Spleen (tissue), 11 donors: ENCODE measurements around the gene MCOLN2. TPM values are rescaled to one million over a fixed set of nuclear protein-coding genes. Genes with fewer than 3 reads are reported as not detected.
A peak's percentile ranks its signal among the peaks of the same experiment; 100 is the strongest.

Source experiments
- DNase-seq: peaks from one replicate; pipeline ENCODE4 v3.0.0-alpha.2; 2020
- H3K27ac ChIP-seq, 8 donors: fragments of 200-600 bp; sonication (generic) in 7 of 8; 1 replicate in 4 of 8; 2 replicates in 4 of 8; pipeline versions ENCODE4 v1.5.0 to v1.8.0; 2016 to 2021; ENCODE audit warnings: inconsistent platforms in 4 of 8, mild to moderate bottlenecking in 4 of 8, moderate library complexity in 1 of 8
- H3K27me3 ChIP-seq, 7 donors: fragments of 200-600 bp; sonication (generic) in 6 of 7; replicated peaks in 1 of 7; 1 replicate in 4 of 7; 2 replicates in 3 of 7; pipeline versions ENCODE4 v1.5.0 to v1.8.0; 2016 to 2021; ENCODE audit warnings: inconsistent platforms in 3 of 7, mild to moderate bottlenecking in 1 of 7
- H3K36me3 ChIP-seq, 6 donors: fragments of 200-600 bp; sonication (generic) in 5 of 6; 1 replicate in 4 of 6; 2 replicates in 2 of 6; pipeline versions ENCODE4 v1.5.0 to v1.8.0; 2016 to 2021; ENCODE audit warnings: inconsistent platforms in 2 of 6
- H3K4me1 ChIP-seq, 6 donors: fragments of 200-600 bp; sonication (generic) in 5 of 6; 1 replicate in 3 of 6; 2 replicates in 3 of 6; pipeline versions ENCODE4 v1.5.0 to v1.8.0; 2016 to 2021; ENCODE audit warnings: inconsistent platforms in 3 of 6
- H3K4me3 ChIP-seq, 8 donors: fragments of 200-600 bp; sonication (generic) in 7 of 8; 1 replicate in 4 of 8; 2 replicates in 4 of 8; pipeline versions ENCODE4 v1.5.0 to v1.8.0; 2016 to 2021; ENCODE audit warnings: inconsistent platforms in 4 of 8, mild to moderate bottlenecking in 4 of 8, moderate library complexity in 2 of 8
- H3K9me3 ChIP-seq, 8 donors: fragments of 200-600 bp; sonication (generic) in 7 of 8; 1 replicate in 4 of 8; 2 replicates in 4 of 8; pipeline versions ENCODE4 v1.5.0 to v1.8.0; 2016 to 2021; ENCODE audit warnings: inconsistent platforms in 4 of 8
- CTCF ChIP-seq, 11 experiments: fragments of 200-600 bp in 7 of 11; fragments of 450-650 bp in 4 of 11; sonication (generic) in 4 of 11; IDR thresholded peaks in 8 of 11; conservative IDR thresholded peaks in 3 of 11; 1 replicate in 7 of 11; 2 replicates in 4 of 11; pipeline versions ENCODE4 v1.4.0 to v1.8.0; 2016 to 2021; ENCODE audit warnings: antibody characterized with exemption in 11 of 11, inconsistent platforms in 4 of 11, mild to moderate bottlenecking in 1 of 11
- POLR2A ChIP-seq, 3 donors: fragments of 450-650 bp; IDR thresholded peaks; one replicate each; pipeline ENCODE4 v1.5.1; 2017; ENCODE audit warnings: antibody characterized with exemption in 3 of 3, mild to moderate bottlenecking in 1 of 3
- POLR2AphosphoS5 ChIP-seq, 3 donors: sonication (generic); formaldehyde crosslinking; IDR thresholded peaks; one replicate each; pipeline ENCODE4 v1.5.1; 2017; ENCODE audit warnings: antibody characterized with exemption in 3 of 3
- WGBS, 5 donors: extraction: QIAGEN DNeasy Blood & Tissue Kit in 3 of 5; methylation state at CpG; one replicate each; pipeline versions ENCODE4 v1.1.5 to v1.1.7; 2013 to 2018; 5-methylcytosine and 5-hydroxymethylcytosine counted together
- intact Hi-C: fragments of 100-400 bp; cut with DNase I; formaldehyde crosslinking; loops from one replicate; pipeline ENCODE4 v1.15.0; 2023; ENCODE audit warnings: low total_unique reads
- polyA plus RNA-seq, 3 donors: library from polyadenylated mRNA; stranded (reverse); fragments of 200-250 nt; gene quantifications; one replicate each; pipeline ENCODE4 v1.2.1, GENCODE V29; 2013
- total RNA-seq, 7 donors: library from RNA; depleted of rRNA in 3 of 7; stranded (reverse); fragments of >200 nt in 3 of 7; fragmentation: NEBNext Ultra II Directional in 4 of 7; extraction: Animal tissue kit (Norgen Biotek cat#: 25700) in 4 of 7; gene quantifications; one replicate each; pipeline versions ENCODE4 v1.1.0 to v1.2.1, GENCODE V29; 2016 to 2021
- donor health status: healthy with polysubstance abuse.
- donor health status: DM: no; HTN: no; CAD: no; lungs with moderate emphysema.
- donor health status: DM: no; HTN: no; CAD: no.
- donor health status: Bipolar disorder and iron deficiency.
- donor health status: healthy.
- donor health status: DM: no; HTN: no; CAD: no.
- donor health status: DM: yes; HTN: yes; CAD: no.

The MCOLN2 gene
- total and polyA plus RNA-seq, 10 donors: 13.1 to 32.8 (median 16.9) TPM

- no peaks in the 10 kb centered on the region for H3K36me3 ChIP-seq
- intact Hi-C loops: no loop called here
- peaks cover 0 to 59% (median 18%) of the 10 kb centered on the region in 7 donors for H3K27me3 ChIP-seq
- no peak for TF ChIP-seq POLR2A (IDR thresholded peaks at IDR 0.05)
- no peak for TF ChIP-seq POLR2AphosphoS5 (IDR thresholded peaks at IDR 0.05)
- TF ChIP-seq CTCF (IDR thresholded peaks at IDR 0.05 in 8 of 11, conservative IDR thresholded peaks at IDR 0.05 in 3 of 11): no peak
- no peak for DNase-seq
- H3K9me3 ChIP-seq: peaks cover 0 to 20% (median 11%) of the 10 kb centered on the region in 8 donors
- H3K4me3 ChIP-seq: no peak overlapping the region
- H3K27ac ChIP-seq: no peak overlapping the region
- peaks cover 12 to 26% (median 21%) of the 10 kb centered on the region in 6 donors for H3K4me1 ChIP-seq
These were observed 4.8 kb upstream of the MCOLN2 start for GRCh38 chr1:85001742-85002141.

- Histone ChIP-seq H3K27me3 (peaks cover 0 to 69% (median 19%) of the 10 kb centered on the region in 7 donors), H3K27ac (peak overlapping the region in 4 of 8 donors; percentile 50 to 82 (median 76)), H3K36me3 (no peaks in the 10 kb centered on the region), H3K4me3 (peak overlapping the region in 6 of 8 donors; percentile 64 to 87 (median 71)), H3K9me3 (peaks cover 0 to 1% (median 0%) of the 10 kb centered on the region in 8 donors), H3K4me1 (peaks cover 12 to 55% (median 30%) of the 10 kb centered on the region in 6 donors)
- peak; percentile 75 for DNase-seq
- 27 to 39% (median 35%) methylated on average over 13 to 14 of the region's 14 CpGs for WGBS, 5 donors
- TF ChIP-seq POLR2AphosphoS5 (IDR thresholded peaks at IDR 0.05) (no peak), POLR2A (IDR thresholded peaks at IDR 0.05) (no peak), CTCF (IDR thresholded peaks at IDR 0.05 in 8 of 11, conservative IDR thresholded peaks at IDR 0.05 in 3 of 11) (no peak)
- intact Hi-C loops: no loop called here
These were observed 1.8 kb upstream of the MCOLN2 start for GRCh38 chr1:84998642-84999280.

GRCh38 chr1:84997667-84998600 is 1.0 kb upstream of the MCOLN2 start:
- no peaks in the 10 kb centered on the region for H3K9me3 ChIP-seq
- peaks cover 0 to 61% (median 19%) of the 10 kb centered on the region in 7 donors for H3K27me3 ChIP-seq
- peak; percentile 75 for DNase-seq
- TF ChIP-seq CTCF (IDR thresholded peaks at IDR 0.05 in 8 of 11, conservative IDR thresholded peaks at IDR 0.05 in 3 of 11) (no peak), POLR2AphosphoS5 (IDR thresholded peaks at IDR 0.05) (no peak), POLR2A (IDR thresholded peaks at IDR 0.05) (no peak)
- 1 to 3% (median 3%) methylated on average over 53 to 58 of the region's 58 CpGs for WGBS, 5 donors
- H3K4me1 ChIP-seq: peaks cover 12 to 55% (median 30%) of the 10 kb centered on the region in 6 donors
- no peaks in the 10 kb centered on the region for H3K36me3 ChIP-seq
- intact Hi-C loops: no loop called here
- peak overlapping the region; percentile 51 to 87 (median 71) for H3K4me3 ChIP-seq
- H3K27ac ChIP-seq: peak overlapping the region in 4 of 8 donors; percentile 66 to 82 (median 76)
